PC-3 (cell line): Measurements from ENCODE around the gene PKN1.

Experiments used
- CTCF ChIP-seq: fragments of 300-600 bp; sonication (generic); conservative IDR thresholded peaks from 2 replicates; pipeline ENCODE4 v1.5.1; 2017; ENCODE audit warnings: antibody characterized with exemption, low read depth, mild to moderate bottlenecking, low read length
- EZH2 ChIP-seq: fragments of 300-600 bp; sonication (generic); IDR thresholded peaks from one replicate; pipeline ENCODE4 v1.6.1; 2017; ENCODE audit warnings: antibody characterized with exemption, mild to moderate bottlenecking, low read length; ENCODE audit not compliant: unreplicated experiment
- EZH2phosphoT487 ChIP-seq: fragments of 300-600 bp; sonication (generic); IDR thresholded peaks from 2 replicates; pipeline ENCODE4 v1.6.1; 2018; ENCODE audit warnings: mild to moderate bottlenecking, antibody characterized with exemption, low read length, borderline replicate concordance

- TF ChIP-seq CTCF: no peak
- TF ChIP-seq EZH2: no peak
- TF ChIP-seq EZH2phosphoT487: no peak
Observed at GRCh38 chr19:14467391-14467790, 34.3 kb downstream of the PKN1 start.
